HG02840 (cell line): ENCODE measurements around the gene TDRD10.

Experiments
- ATAC-seq: cut with Tn5 transposase; IDR thresholded peaks from one replicate; pipeline ENCODE4 v1.9.1; 2021; ENCODE audit warnings: mild to moderate bottlenecking, moderate library complexity, moderate number of reproducible peaks; ENCODE audit not compliant: unreplicated experiment, low FRiP score

Gene TDRD10

GRCh38 chr1:154550070-154550469, 48.1 kb downstream of the TDRD10 start:
- ATAC-seq = no peak

- ATAC-seq = no peak
Measured at GRCh38 chr1:154550657-154551056, 48.6 kb downstream of the TDRD10 start.

DNA sequence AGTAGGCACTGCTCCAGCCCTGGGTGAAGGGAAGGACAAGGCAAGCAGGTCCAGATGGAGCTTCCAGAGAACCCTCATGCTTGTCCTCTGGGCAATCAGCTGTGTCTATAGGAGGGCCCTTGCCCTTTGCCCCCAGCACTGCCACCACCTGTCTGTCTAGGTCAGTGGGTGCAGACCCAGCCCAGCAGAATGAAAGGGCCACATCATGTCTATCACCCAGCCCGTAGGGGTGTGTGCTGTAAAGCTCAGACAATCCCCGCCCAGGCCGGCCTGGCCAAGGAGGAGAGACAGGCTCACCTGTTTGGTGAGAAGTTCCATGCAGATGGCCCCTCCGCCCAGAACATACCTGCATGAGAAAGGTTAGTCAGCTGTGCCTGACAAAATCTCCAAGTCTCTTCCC, 49.5 kb downstream of the TDRD10 start:
- no peak for ATAC-seq

GRCh38 chr1:154552036-154552435, 50.0 kb downstream of the TDRD10 start:
- ATAC-seq = no peak

DNA sequence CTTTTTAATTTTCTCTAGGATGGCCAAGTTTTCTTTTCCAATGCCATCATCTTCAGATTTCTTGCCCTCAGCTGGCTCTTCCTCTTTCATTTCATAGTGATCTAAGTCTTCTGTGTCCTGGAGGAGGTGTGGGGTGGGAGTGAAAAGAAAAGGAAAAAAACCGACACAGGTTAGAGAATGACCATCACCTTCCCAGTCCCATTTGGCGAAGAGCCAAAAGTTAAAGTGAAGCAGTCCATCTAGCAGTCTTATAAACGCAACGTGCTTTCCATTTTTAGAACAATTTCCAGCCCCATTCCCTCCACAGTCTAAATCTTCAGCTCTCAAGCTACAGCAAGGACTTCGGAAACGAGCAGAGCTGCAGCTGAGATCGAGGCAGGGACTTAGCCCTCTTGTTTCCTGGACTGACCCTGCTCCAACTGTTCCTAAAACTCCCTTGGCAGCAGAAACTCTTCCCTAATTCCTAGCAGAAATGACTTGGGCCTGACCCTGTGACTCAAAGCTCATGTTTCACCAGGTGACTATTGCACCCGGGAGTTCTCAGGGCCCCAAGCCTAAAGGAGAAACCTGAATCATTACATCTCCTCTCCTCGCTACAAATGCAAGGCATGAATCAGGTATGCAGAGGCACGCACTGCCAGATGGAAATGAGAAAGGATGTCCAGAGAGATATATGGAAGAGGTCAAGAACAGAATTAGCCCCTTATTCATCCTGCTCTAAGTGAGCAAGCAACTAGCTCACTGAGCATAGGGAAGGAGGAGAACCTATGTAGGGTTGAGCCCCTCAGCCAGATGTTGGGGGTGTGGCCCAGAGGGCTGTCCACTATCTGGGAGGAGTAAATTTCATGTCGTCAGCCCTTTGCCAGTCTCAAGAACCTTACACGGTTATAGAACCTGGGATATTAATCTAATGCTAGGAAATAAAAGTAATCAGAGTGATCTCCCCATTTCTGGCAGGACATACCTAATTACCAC, 51.3 kb downstream of the TDRD10 start:
- ATAC-seq = no peak

DNA sequence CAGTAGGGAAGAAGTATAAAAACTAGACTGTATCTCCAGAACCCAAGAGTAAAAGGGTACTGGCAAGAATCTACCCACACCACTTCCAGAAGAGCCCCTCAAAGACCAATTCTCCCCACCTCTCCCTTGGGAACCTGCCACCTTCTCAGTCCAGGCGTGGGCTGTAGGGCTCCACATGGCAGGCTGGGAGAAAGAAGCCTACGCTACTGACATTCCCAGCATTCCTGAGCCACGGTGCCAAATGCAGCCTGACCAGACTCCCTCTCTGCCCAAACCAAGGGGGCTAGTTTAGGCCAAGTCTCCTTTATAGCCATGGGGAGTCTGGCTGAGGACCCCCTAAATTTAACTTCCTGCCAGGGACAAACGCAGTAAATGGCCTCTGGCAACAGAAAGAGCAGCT, 54.4 kb downstream of the TDRD10 start:
- no peak for ATAC-seq

- no peak for ATAC-seq
Measured at GRCh38 chr1:154557248-154557938, 55.4 kb downstream of the TDRD10 start.

GRCh38 chr1:154557939-154558719, 56.1 kb downstream of the TDRD10 start, which contains the start of gene UBE2Q1:
Gene UBE2Q1, minus strand, starts transcription at chr1:154558662. Its CDS starts 109 bp downstream, at chr1:154558553.
- peak; percentile 19 for ATAC-seq

- ATAC-seq = peak; percentile 88
Measured at GRCh38 chr1:154558720-154559465, 56.9 kb downstream of the TDRD10 start.

DNA sequence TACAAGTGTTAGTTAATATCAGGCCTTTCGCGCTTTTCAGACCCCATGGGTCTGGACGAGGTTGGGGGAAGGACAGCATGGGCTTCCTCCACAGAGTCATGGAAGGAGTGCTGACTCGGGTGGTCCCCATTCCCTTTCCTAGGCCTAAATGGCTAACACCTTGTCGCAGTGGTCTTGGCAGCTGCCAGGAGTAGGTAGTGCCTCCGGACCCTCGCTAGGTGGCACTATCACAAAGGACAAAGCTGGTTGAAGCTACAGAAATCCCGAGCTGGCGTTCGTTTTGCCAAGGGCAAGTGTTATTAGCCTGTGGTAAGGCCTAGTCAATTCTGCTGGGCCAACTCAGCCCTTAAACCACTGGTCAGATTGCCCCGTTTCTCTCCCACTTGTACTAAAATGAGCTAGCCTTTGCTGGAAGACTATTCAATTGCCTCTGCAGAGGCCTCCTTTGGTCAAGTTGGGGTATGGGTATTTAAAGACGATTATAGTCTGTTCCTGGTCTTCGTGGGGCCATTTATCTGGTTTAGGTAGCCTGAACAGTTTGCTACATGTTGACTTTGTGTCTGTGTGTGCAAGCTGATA, 57.5 kb downstream of the TDRD10 start:
- peak; percentile 26 for ATAC-seq

- no peak for ATAC-seq
Measured at GRCh38 chr1:154565876-154566275, 63.9 kb downstream of the TDRD10 start.

DNA sequence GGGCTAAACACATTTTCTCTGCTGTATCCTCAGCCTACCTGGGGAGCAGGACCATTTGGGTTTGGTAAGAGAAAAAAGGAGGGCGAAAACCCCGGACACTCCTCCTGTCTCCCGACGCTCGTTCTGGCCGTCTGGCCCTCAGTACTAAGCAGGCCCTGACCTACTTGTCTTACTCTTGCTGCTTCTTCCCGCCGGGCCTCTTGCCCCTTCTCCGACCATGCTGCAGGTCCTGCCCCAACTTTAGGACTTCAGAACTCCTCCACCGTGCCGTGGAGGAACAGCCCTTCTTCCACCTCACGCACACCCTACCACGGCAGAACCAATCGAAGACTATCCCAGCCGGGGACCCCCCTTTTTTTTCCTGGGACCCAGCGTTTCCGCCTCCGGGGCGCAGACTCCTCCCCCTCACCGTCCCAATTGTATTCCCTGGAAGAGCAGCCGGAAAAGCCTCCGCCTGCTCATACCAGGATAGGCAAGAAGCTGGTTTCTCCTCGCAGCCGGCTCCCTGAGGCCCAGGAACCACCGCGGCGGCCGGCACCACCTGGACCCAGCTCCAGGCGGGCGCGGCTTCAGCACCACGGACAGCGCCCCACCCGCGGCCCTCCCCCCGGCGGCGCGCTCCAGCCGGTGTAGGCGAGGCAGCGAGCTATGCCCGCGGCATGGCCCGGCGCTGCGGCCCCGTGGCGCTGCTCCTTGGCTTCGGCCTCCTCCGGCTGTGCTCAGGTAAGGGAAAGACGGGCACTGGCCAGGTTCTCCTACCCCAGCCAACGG, 65.6 kb downstream of the TDRD10 start, which contains the start of gene CHRNB2:
TSS of gene CHRNB2 (plus strand) at position 393 of the 771 bp plus-strand sequence. CDS start at position 660, 267 bp downstream.
- no peak for ATAC-seq

DNA sequence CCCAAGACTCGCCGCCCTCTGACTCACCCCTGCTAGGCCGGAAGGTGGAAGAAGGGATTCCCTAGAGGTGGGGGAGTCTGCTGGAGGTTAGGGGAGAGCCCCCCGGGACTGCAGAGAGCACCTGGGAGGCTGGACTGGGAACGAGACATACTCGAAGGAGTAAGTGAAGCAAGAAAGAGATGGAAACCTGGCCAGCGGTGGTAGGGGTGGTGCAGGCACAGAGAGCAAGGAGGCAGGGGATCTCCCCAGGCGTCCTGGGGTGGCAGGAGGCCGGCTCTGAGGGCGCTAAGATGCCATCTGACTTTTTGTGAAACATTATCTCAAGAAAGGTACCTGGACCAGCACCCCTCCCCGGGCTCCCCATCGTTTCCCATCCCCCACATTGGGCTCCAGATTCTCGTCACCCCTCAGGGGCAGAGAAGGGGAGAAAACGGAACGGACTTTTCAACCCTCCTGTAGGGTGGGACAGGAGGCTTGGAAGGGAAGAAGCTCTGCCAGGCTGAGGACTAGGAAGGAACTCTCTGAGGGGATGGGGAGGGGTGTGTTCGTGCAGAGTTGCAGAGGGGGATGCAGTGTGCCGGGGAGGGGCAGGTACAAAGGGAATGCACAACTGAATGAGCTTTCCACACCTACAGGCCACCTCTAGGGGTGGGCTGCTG, 66.3 kb downstream of the TDRD10 start:
- ATAC-seq = no peak

DNA sequence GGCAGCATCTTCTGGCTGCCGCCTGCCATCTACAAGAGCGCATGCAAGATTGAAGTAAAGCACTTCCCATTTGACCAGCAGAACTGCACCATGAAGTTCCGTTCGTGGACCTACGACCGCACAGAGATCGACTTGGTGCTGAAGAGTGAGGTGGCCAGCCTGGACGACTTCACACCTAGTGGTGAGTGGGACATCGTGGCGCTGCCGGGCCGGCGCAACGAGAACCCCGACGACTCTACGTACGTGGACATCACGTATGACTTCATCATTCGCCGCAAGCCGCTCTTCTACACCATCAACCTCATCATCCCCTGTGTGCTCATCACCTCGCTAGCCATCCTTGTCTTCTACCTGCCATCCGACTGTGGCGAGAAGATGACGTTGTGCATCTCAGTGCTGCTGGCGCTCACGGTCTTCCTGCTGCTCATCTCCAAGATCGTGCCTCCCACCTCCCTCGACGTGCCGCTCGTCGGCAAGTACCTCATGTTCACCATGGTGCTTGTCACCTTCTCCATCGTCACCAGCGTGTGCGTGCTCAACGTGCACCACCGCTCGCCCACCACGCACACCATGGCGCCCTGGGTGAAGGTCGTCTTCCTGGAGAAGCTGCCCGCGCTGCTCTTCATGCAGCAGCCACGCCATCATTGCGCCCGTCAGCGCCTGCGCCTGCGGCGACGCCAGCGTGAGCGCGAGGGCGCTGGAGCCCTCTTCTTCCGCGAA, 69.4 kb downstream of the TDRD10 start:
- no peak for ATAC-seq

GRCh38 chr1:154571964-154572288, 69.9 kb downstream of the TDRD10 start:
- ATAC-seq = no peak

- no peak for ATAC-seq
Measured at GRCh38 chr1:154572468-154573167, 70.6 kb downstream of the TDRD10 start.

GRCh38 chr1:154573168-154573510, 71.1 kb downstream of the TDRD10 start:
- ATAC-seq = no peak
